H1 (cell line): ENCODE data around the gene MCCD1.

Experiments used
- EP300 ChIP-seq, 2 experiments: IDR thresholded peaks; 1 replicate in 1 of 2; 2 replicates in 1 of 2; pipeline ENCODE4 v1.6.1; 2011 to 2012; ENCODE audit warnings: low read depth in 2 of 2, low read length in 2 of 2, mild to moderate bottlenecking in 2 of 2, borderline replicate concordance in 1 of 2, inconsistent platforms in 1 of 2, moderate library complexity in 1 of 2
- EZH2 ChIP-seq: fragments of 200-600 bp; sonication (generic); IDR thresholded peaks from 2 replicates; pipeline ENCODE4 v1.7.1; 2012; ENCODE audit warnings: low read depth, mild to moderate bottlenecking, moderate library complexity, low read length, inconsistent platforms; ENCODE audit not compliant: severe bottlenecking
- JUN ChIP-seq: IDR thresholded peaks from 2 replicates; pipeline ENCODE4 v1.6.1; 2011; ENCODE audit warnings: low read depth, mild to moderate bottlenecking, improper control_type of control experiment, low read length
- POLR2AphosphoS5 ChIP-seq: IDR thresholded peaks from 2 replicates; pipeline ENCODE4 v1.6.1; 2011; ENCODE audit warnings: low read depth, low read length
- ZNF274 ChIP-seq: IDR thresholded peaks from 2 replicates; pipeline ENCODE4 v1.7.0; 2012; ENCODE audit warnings: low read length, borderline replicate concordance; ENCODE audit errors: extremely low read depth
- TF ChIP-seq, protein P1 (sequence below), 3 experiments: IDR thresholded peaks; 1 replicate in 2 of 3; 2 replicates in 1 of 3; pipeline versions ENCODE4 v1.5.1 to v1.6.1; 2011; ENCODE audit warnings: low read length in 3 of 3, mild to moderate bottlenecking in 3 of 3, inconsistent platforms in 2 of 3, low read depth in 1 of 3, moderate library complexity in 1 of 3; ENCODE audit not compliant: insufficient read depth in 1 of 3; ENCODE audit errors: control extremely low read depth in 1 of 3

- TF ChIP-seq, protein P1, sequence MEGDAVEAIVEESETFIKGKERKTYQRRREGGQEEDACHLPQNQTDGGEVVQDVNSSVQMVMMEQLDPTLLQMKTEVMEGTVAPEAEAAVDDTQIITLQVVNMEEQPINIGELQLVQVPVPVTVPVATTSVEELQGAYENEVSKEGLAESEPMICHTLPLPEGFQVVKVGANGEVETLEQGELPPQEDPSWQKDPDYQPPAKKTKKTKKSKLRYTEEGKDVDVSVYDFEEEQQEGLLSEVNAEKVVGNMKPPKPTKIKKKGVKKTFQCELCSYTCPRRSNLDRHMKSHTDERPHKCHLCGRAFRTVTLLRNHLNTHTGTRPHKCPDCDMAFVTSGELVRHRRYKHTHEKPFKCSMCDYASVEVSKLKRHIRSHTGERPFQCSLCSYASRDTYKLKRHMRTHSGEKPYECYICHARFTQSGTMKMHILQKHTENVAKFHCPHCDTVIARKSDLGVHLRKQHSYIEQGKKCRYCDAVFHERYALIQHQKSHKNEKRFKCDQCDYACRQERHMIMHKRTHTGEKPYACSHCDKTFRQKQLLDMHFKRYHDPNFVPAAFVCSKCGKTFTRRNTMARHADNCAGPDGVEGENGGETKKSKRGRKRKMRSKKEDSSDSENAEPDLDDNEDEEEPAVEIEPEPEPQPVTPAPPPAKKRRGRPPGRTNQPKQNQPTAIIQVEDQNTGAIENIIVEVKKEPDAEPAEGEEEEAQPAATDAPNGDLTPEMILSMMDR (IDR thresholded peaks at IDR 0.05; ENCODE audit: control extremely low read depth in 1 of 3, insufficient read depth in 1 of 3, low read depth in 1 of 3, low read length in 3 of 3), result no peak
- TF ChIP-seq JUN (no peak), EP300 (IDR thresholded peaks at IDR 0.05; ENCODE audit: borderline replicate concordance in 1 of 2, low read depth in 2 of 2, low read length in 2 of 2) (no peak), EZH2 (no peak), POLR2AphosphoS5 (no peak), ZNF274 (no peak)
Observed at GRCh38 chr6:31560697-31561058, 31.9 kb downstream of the MCCD1 start.
